Activated naive CD4-positive, alpha-beta T cell treated with anti-CD3 and anti-CD28 coated beads, Interleukin-2, amount 10 ng/mL, durations not matched to agents 7 days and 5 days (primary cell): ENCODE data around the gene SMG7.
"Not testable (repeated sequence)": the region's sequence is repeated elsewhere in the genome, so short reads cannot be mapped to it uniquely, and the experiment has no call there.

Experiments used
- CTCF ChIA-PET: fragments of 350-600 bp; sonication (Branson Sonifier 250); formaldehyde crosslinking; loops from one replicate; lab custom pipeline; 2021; ENCODE audit warnings: antibody characterized with exemption; lab: Charles Lee
- DNase-seq: peaks from one replicate; pipeline ENCODE4 v3.0.0-alpha.2; 2020
- H3K27ac Mint-ChIP-seq: one replicate; pipeline ENCODE4 v1.8.0; 2021; ENCODE audit warnings: mild to moderate bottlenecking, moderate library complexity, mixed read lengths
- H3K27me3 Mint-ChIP-seq: one replicate; pipeline ENCODE4 v1.8.0; 2021; ENCODE audit warnings: mild to moderate bottlenecking, mixed read lengths
- H3K36me3 Mint-ChIP-seq: one replicate; pipeline ENCODE4 v1.8.0; 2021; ENCODE audit warnings: mixed read lengths
- H3K4me1 Mint-ChIP-seq: one replicate; pipeline ENCODE4 v1.8.0; 2021; ENCODE audit warnings: mixed read lengths
- H3K4me3 Mint-ChIP-seq: one replicate; pipeline ENCODE4 v1.8.0; 2021; ENCODE audit warnings: mild to moderate bottlenecking, moderate library complexity, mixed read lengths
- H3K9me3 Mint-ChIP-seq: one replicate; pipeline ENCODE4 v1.8.0; 2021; ENCODE audit warnings: mixed read lengths

Gene SMG7

GRCh38 chr1:183472488-183473216 lies at the start of gene SMG7:
Gene SMG7, plus strand, starts transcription at chr1:183472499. Its CDS starts 122 bp downstream, at chr1:183472621.
- no peaks in the 10 kb centered on the region for H3K9me3 Mint-ChIP-seq
- peak within 1 kb of the TSS; percentile 93 for H3K27ac Mint-ChIP-seq
- DNase-seq = peak; percentile 75
- H3K36me3 Mint-ChIP-seq = peaks cover 11% of the 10 kb centered on the region
- H3K4me1 Mint-ChIP-seq = peaks cover 26% of the 10 kb centered on the region
- CTCF ChIA-PET = interaction anchor here (0.9 to 1.6 kb wide), 2 partner anchors 48 to 160 kb away, joined by 3 to 5 read pairs; no protein-coding TSS in a partner anchor
- peak within 1 kb of the TSS; percentile 79 for H3K4me3 Mint-ChIP-seq
- peaks cover 5% of the 10 kb centered on the region for H3K27me3 Mint-ChIP-seq

- no peak overlapping the region for H3K27ac Mint-ChIP-seq
- H3K9me3 Mint-ChIP-seq = no peaks in the 10 kb centered on the region
- no peak for DNase-seq
- peaks cover 2% of the 10 kb centered on the region for H3K4me1 Mint-ChIP-seq
- CTCF ChIA-PET = no interaction called here
- no peaks in the 10 kb centered on the region for H3K36me3 Mint-ChIP-seq
- no peak overlapping the region for H3K4me3 Mint-ChIP-seq
- peaks cover 14% of the 10 kb centered on the region for H3K27me3 Mint-ChIP-seq
Measured at GRCh38 chr1:183423541-183423940, 48.8 kb upstream of the SMG7 start.

GRCh38 chr1:183424691-183425090 lies 47.6 kb upstream of the SMG7 start:
- Mint-ChIP-seq H3K36me3 (no peaks in the 10 kb centered on the region), H3K27me3 (peaks cover 7% of the 10 kb centered on the region)
- CTCF ChIA-PET = no interaction called here

GRCh38 chr1:183427591-183427990 lies 44.7 kb upstream of the SMG7 start:
- CTCF ChIA-PET, H3K27me3 Mint-ChIP-seq, H3K27ac Mint-ChIP-seq, H3K9me3 Mint-ChIP-seq, H3K4me3 Mint-ChIP-seq, H3K4me1 Mint-ChIP-seq, H3K36me3 Mint-ChIP-seq, DNase-seq: not testable (repeated sequence)

More at GRCh38 chr1:183424691-183425090, 47.6 kb upstream of the SMG7 start:
- Mint-ChIP-seq H3K9me3 (no peaks in the 10 kb centered on the region), H3K4me3 (no peak overlapping the region), H3K27ac (no peak overlapping the region), H3K4me1 (no peaks in the 10 kb centered on the region)
- no peak for DNase-seq

GRCh38 chr1:183431840-183432547 lies 40.3 kb upstream of the SMG7 start:
- Mint-ChIP-seq H3K9me3 (no peaks in the 10 kb centered on the region), H3K27me3 (peaks cover 26% of the 10 kb centered on the region), H3K27ac (no peak overlapping the region), H3K4me3 (no peak overlapping the region), H3K4me1 (no peaks in the 10 kb centered on the region), H3K36me3 (no peaks in the 10 kb centered on the region)
- no peak for DNase-seq
- CTCF ChIA-PET = no interaction called here

GRCh38 chr1:183432548-183432875 lies 39.8 kb upstream of the SMG7 start:
- H3K36me3 Mint-ChIP-seq = no peaks in the 10 kb centered on the region
- peaks cover 26% of the 10 kb centered on the region for H3K27me3 Mint-ChIP-seq
- no peak overlapping the region for H3K4me3 Mint-ChIP-seq
- no peak for DNase-seq
- H3K27ac Mint-ChIP-seq = no peak overlapping the region
- no peaks in the 10 kb centered on the region for H3K4me1 Mint-ChIP-seq
- CTCF ChIA-PET = no interaction called here
- no peaks in the 10 kb centered on the region for H3K9me3 Mint-ChIP-seq

GRCh38 chr1:183433703-183434102 lies 38.6 kb upstream of the SMG7 start:
- CTCF ChIA-PET = no interaction called here

GRCh38 chr1:183435497-183435896 lies 36.8 kb upstream of the SMG7 start:
- Mint-ChIP-seq H3K36me3 (no peaks in the 10 kb centered on the region), H3K4me1 (no peaks in the 10 kb centered on the region)
- CTCF ChIA-PET = no interaction called here

More at GRCh38 chr1:183433703-183434102, 38.6 kb upstream of the SMG7 start:
- H3K4me3 Mint-ChIP-seq = no peak overlapping the region
- H3K27ac Mint-ChIP-seq = no peak overlapping the region
- H3K27me3 Mint-ChIP-seq = peaks cover 31% of the 10 kb centered on the region
- H3K4me1 Mint-ChIP-seq = no peaks in the 10 kb centered on the region
- DNase-seq = no peak
- no peaks in the 10 kb centered on the region for H3K9me3 Mint-ChIP-seq
- no peaks in the 10 kb centered on the region for H3K36me3 Mint-ChIP-seq

GRCh38 chr1:183438060-183438459 lies 34.2 kb upstream of the SMG7 start:
- CTCF ChIA-PET = no interaction called here
- peaks cover 29% of the 10 kb centered on the region for H3K27me3 Mint-ChIP-seq
- no peaks in the 10 kb centered on the region for H3K36me3 Mint-ChIP-seq
- no peaks in the 10 kb centered on the region for H3K9me3 Mint-ChIP-seq
- no peak overlapping the region for H3K27ac Mint-ChIP-seq
- DNase-seq = no peak
- H3K4me3 Mint-ChIP-seq = no peak overlapping the region
- no peaks in the 10 kb centered on the region for H3K4me1 Mint-ChIP-seq

More at GRCh38 chr1:183435497-183435896, 36.8 kb upstream of the SMG7 start:
- DNase-seq = no peak
- no peaks in the 10 kb centered on the region for H3K9me3 Mint-ChIP-seq
- H3K27me3 Mint-ChIP-seq = peaks cover 26% of the 10 kb centered on the region
- H3K27ac Mint-ChIP-seq = no peak overlapping the region
- no peak overlapping the region for H3K4me3 Mint-ChIP-seq

- Mint-ChIP-seq H3K4me1 (no peaks in the 10 kb centered on the region), H3K4me3 (no peak overlapping the region), H3K27ac (no peak overlapping the region), H3K36me3 (no peaks in the 10 kb centered on the region), H3K9me3 (no peaks in the 10 kb centered on the region), H3K27me3 (peaks cover 15% of the 10 kb centered on the region)
- DNase-seq = no peak
- CTCF ChIA-PET = no interaction called here
Measured at GRCh38 chr1:183443011-183443410, 29.3 kb upstream of the SMG7 start.

GRCh38 chr1:183443466-183443865 lies 28.8 kb upstream of the SMG7 start:
- Mint-ChIP-seq H3K27me3 (peaks cover 16% of the 10 kb centered on the region), H3K4me3 (no peak overlapping the region), H3K4me1 (no peaks in the 10 kb centered on the region), H3K36me3 (no peaks in the 10 kb centered on the region), H3K9me3 (no peaks in the 10 kb centered on the region), H3K27ac (no peak overlapping the region)
- CTCF ChIA-PET = no interaction called here
- DNase-seq = no peak

GRCh38 chr1:183444243-183444642 lies 28.1 kb upstream of the SMG7 start:
- CTCF ChIA-PET = no interaction called here
- no peaks in the 10 kb centered on the region for H3K9me3 Mint-ChIP-seq
- H3K4me1 Mint-ChIP-seq = no peaks in the 10 kb centered on the region
- peaks cover 16% of the 10 kb centered on the region for H3K27me3 Mint-ChIP-seq
- H3K36me3 Mint-ChIP-seq = no peaks in the 10 kb centered on the region
- no peak overlapping the region for H3K4me3 Mint-ChIP-seq
- H3K27ac Mint-ChIP-seq = no peak overlapping the region
- DNase-seq = no peak

GRCh38 chr1:183449223-183449770 lies 23.0 kb upstream of the SMG7 start:
- no peak for DNase-seq

GRCh38 chr1:183450093-183450492 lies 22.2 kb upstream of the SMG7 start:
- DNase-seq = no peak
- Mint-ChIP-seq H3K27ac (no peak overlapping the region), H3K4me1 (no peaks in the 10 kb centered on the region), H3K27me3 (peaks cover 8% of the 10 kb centered on the region), H3K36me3 (no peaks in the 10 kb centered on the region), H3K4me3 (no peak overlapping the region), H3K9me3 (no peaks in the 10 kb centered on the region)
- CTCF ChIA-PET = no interaction called here

More at GRCh38 chr1:183449223-183449770, 23.0 kb upstream of the SMG7 start:
- Mint-ChIP-seq H3K27ac (no peak overlapping the region), H3K4me1 (no peaks in the 10 kb centered on the region), H3K36me3 (no peaks in the 10 kb centered on the region), H3K27me3 (peaks cover 4% of the 10 kb centered on the region), H3K9me3 (no peaks in the 10 kb centered on the region), H3K4me3 (no peak overlapping the region)
- CTCF ChIA-PET = no interaction called here

- H3K27ac Mint-ChIP-seq = no peak overlapping the region
- no peak overlapping the region for H3K4me3 Mint-ChIP-seq
- H3K27me3 Mint-ChIP-seq = peaks cover 25% of the 10 kb centered on the region
- no peaks in the 10 kb centered on the region for H3K9me3 Mint-ChIP-seq
- no peak for DNase-seq
- no peaks in the 10 kb centered on the region for H3K4me1 Mint-ChIP-seq
- CTCF ChIA-PET = no interaction called here
- no peaks in the 10 kb centered on the region for H3K36me3 Mint-ChIP-seq
Measured at GRCh38 chr1:183454377-183454776, 17.9 kb upstream of the SMG7 start.
